Mammary epithelial cell (primary cell): ENCODE measurements around the gene MAPK9.

Experiments
- CTCF ChIP-seq, 2 donors: IDR thresholded peaks in 1 of 2; conservative IDR thresholded peaks in 1 of 2; 2 replicates each; pipeline ENCODE4 v1.5.1; 2011 to 2012; ENCODE audit warnings: inconsistent platforms in 2 of 2, low read length in 2 of 2, mild to moderate bottlenecking in 2 of 2, control low read depth in 1 of 2, low read depth in 1 of 2; ENCODE audit not compliant: insufficient read depth in 1 of 2; ENCODE audit errors: extremely low read depth in 1 of 2
- EZH2 ChIP-seq: IDR thresholded peaks from 2 replicates; pipeline ENCODE4 v1.6.1; 2012; ENCODE audit warnings: low read length, inconsistent platforms, borderline replicate concordance

DNA sequence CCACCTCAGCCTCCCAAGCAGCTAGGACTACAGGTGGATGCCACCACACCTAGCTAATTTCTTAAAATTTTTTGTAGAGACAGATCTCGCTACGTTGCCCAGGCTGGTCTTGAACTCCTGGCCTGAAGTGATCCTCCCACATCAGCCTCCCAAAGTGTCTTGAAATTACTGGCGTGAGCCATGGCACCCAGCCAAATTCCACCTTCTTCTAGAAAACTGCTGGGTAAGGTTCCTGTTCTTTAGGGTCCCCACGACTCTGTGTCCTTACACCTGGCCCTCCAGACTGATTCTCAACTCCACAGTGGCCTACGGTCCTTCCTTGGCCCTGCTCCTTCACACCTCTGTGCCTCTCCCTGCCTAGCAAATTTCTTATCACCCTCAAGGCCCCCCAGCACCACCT lies 1.9 kb downstream of the MAPK9 start:
- TF ChIP-seq CTCF (conservative IDR thresholded peaks at IDR 0.05 in 1 of 2, IDR thresholded peaks at IDR 0.05 in 1 of 2; ENCODE audit: extremely low read depth in 1 of 2, insufficient read depth in 1 of 2, low read depth in 1 of 2, low read length in 2 of 2) = no peak
- TF ChIP-seq EZH2 = no peak
